HG03097 (cell line): Measurements from ENCODE around the gene CPHXL2.
A peak's percentile ranks its signal among the peaks of the same experiment; 100 is the strongest.

Source experiments
- ATAC-seq: cut with Tn5 transposase; IDR thresholded peaks from one replicate; pipeline ENCODE4 v1.9.1; 2021; ENCODE audit not compliant: unreplicated experiment, low FRiP score

Gene CPHXL2

DNA sequence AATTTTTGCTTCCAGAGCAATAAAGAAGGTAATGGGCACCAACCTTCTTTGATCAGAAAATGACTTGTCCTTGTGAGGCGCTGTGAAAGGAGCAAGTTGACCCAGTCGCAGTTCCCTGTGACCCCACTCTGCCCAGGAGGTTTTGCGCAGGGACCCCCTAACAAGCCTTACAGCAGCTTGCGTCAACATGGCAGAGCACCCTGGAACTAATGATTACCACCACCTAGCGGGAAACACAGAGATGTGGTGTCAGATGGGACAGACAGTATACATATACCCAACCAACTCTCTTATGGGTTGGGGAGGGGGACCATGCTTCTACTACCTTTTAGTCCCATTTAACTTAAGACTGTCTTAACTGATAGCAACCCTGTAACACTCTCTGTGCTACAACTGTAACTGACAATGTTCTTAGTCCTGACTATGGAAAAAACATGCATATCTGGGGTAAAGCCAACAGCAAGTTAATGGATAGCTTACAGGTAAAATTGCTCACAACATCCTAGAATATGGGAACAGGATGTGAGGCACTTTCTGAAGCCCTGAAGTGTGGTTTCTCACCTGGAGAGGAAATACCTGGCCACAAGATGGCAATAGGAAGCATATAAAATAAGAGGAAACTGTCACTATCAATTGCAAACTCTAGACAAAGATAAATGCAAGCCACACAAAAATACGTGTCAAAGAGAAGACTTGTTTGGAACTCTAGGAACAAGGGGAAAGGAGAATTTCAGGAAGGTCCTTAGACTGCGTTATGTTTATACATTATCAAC is 32.4 kb downstream of the CPHXL2 start:
- no peak for ATAC-seq

DNA sequence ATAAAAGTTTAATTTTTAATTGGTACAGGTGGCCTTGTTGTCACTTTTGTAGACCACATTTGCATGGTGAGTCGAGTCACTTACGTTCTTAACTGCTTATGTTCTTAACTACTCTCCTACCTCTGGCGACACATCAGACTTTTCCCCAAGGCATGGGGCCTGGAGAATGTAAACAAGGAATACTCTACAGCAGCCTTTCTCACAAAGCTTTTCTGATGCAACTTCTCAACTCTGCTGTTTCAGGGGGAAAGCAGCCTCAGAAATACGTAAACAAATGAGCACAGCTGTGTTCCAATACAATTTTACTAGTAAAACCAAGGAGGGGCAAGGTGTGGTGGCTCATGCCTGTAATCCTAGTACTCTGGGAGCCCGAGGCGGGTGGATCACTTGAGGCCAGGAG is 36.2 kb downstream of the CPHXL2 start:
- no peak for ATAC-seq

DNA sequence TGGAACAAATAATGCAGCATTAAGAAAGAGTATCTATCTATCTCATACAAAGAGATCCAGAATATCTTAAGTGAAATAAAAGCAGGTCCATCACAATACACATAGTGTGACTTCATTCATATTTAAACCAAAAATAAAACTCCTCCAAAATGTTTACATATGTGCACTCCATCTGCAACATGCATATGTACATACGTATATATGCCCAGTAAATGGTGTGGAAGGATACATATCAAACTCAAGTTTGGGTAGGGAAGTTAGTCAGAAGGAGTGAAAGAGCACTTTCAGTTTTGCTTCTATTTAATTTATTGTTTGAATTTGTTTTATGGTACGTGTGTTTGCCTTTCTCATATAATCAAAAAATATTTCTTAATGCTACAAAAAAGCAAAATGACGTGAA is 41.8 kb downstream of the CPHXL2 start:
- no peak for ATAC-seq

- ATAC-seq, result no peak
These were observed 44.0 kb downstream of the CPHXL2 start for GRCh38 chr16:75632857-75633256.

- no peak for ATAC-seq
These were observed 46.8 kb downstream of the CPHXL2 start for GRCh38 chr16:75630052-75630451.

GRCh38 chr16:75629132-75629531 is 47.7 kb downstream of the CPHXL2 start:
- ATAC-seq, result no peak

GRCh38 chr16:75628351-75628750 is 48.5 kb downstream of the CPHXL2 start:
- no peak for ATAC-seq

GRCh38 chr16:75627851-75628250 is 49.0 kb downstream of the CPHXL2 start:
- no peak for ATAC-seq

- no peak for ATAC-seq
These were observed 50.0 kb downstream of the CPHXL2 start for GRCh38 chr16:75626806-75627205.

DNA sequence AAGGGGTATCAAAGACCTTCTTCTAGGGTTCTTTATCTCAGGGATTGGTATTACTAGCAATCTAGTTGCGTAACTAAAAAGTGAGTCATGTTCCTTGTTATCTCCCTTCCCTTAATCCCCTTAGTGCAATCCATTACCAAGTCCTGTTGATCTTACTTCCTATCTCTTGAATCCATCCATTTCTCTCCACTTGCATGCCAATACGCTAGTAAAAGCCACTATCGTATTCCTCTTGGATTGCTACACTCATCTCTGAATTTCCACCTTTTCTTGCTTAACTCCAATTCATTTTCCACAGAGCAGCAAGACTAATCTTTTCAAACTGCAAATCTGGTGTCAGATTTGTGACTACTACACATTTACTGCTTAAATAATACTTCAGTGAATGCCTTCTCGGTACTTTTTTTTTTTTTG is 51.9 kb downstream of the CPHXL2 start:
- ATAC-seq, result no peak

GRCh38 chr16:75622761-75623605 is 53.8 kb downstream of the CPHXL2 start, which contains the start of gene ADAT1:
TSS of gene ADAT1 (minus strand) at chr16:75623281. CDS start at chr16:75620799, 2,482 bp downstream.
- ATAC-seq, result peak; percentile 91

- no peak for ATAC-seq
These were observed 55.7 kb downstream of the CPHXL2 start for GRCh38 chr16:75621170-75621477.

GRCh38 chr16:75620326-75621169 is 56.3 kb downstream of the CPHXL2 start:
- ATAC-seq, result no peak

- no peak for ATAC-seq
These were observed 58.0 kb downstream of the CPHXL2 start for GRCh38 chr16:75618780-75619179.

DNA sequence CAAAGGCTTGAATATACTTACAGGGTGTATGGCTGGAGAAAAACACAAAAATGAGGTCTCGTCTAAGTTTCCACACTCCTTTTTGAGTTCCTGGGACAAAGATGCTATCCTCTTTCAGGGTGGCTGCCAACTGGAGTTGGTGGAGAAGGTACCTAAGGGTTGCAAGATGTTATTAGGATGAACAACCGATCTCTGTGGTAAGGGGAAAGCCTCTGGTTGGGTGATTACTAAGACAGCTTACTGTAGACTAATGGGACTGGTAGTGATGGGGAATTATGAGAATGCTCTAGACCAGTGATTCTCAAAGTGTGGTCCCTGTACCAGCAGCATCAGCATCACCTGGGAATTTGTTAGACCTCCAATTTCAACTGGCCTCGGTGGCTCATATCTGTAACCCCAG is 59.7 kb downstream of the CPHXL2 start:
- ATAC-seq, result no peak

DNA sequence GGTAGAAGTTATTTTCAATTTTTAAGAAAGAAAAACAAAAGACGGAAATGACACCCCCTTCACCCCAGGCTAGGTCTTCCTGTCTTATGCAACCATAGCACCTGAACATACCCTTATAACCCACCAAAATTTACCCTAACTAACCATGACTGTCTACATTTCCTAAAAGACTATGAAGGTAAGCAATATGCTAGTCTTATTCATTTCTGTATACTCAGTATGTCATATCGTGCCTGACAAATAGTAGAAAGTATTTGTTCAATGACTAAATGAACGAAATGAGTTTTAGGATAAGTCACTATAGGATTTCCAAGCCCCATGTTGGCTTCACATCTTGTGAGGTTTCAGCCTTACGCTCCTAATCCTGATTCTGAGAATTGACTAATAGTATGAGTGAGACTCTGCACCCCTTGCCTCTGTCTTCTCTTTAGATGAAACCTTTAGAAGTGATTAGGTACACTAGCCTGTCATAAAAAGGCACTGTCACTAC is 60.2 kb downstream of the CPHXL2 start:
- no peak for ATAC-seq

- no peak for ATAC-seq
These were observed 61.2 kb downstream of the CPHXL2 start for GRCh38 chr16:75615619-75616018.

GRCh38 chr16:75614066-75614897 is 62.5 kb downstream of the CPHXL2 start:
- ATAC-seq, result no peak
